T-cell (primary cell): Measurements from ENCODE around the gene GPR157. TPM values are rescaled to one million over a fixed set of nuclear protein-coding genes. Genes with fewer than 3 reads are reported as not detected.
"Not testable (repeated sequence)": the region's sequence is repeated elsewhere in the genome, so short reads cannot be mapped to it uniquely, and the experiment has no call there.

Source experiments
- ATAC-seq, 4 experiments: fragments of 200-7000 bp in 3 of 4; fragments of 150-1000 bp in 1 of 4; cut with Tn5 transposase; replicated peaks in 1 of 4; 1 replicate in 3 of 4; 2 replicates in 1 of 4; pipeline ENCODE4 v1.10.0; 2021; ENCODE audit warnings: moderate library complexity in 3 of 4, mild to moderate bottlenecking in 2 of 4, moderate number of reproducible peaks in 1 of 4
- CTCF ChIA-PET, 2 donors: fragments of 300-600 bp; sonication (Branson Sonifier 250); formaldehyde crosslinking; loops; one replicate each; lab custom pipeline; 2022; ENCODE audit warnings: antibody characterized with exemption in 2 of 2; lab: Charles Lee
- POLR2A ChIA-PET, 2 donors: fragments of 300-600 bp; sonication (Branson Sonifier 250); formaldehyde crosslinking; loops; one replicate each; lab custom pipeline; 2022; ENCODE audit warnings: antibody characterized with exemption in 2 of 2; lab: Charles Lee
- DNase-seq, 35 experiments: peaks; one replicate each; pipeline versions ENCODE4 v3.0.0 to v3.0.0-alpha.2; 2013 to 2023
- H3K27ac ChIP-seq: one replicate; pipeline ENCODE4 v1.5.1; 2013; ENCODE audit warnings: low read length
- H3K27me3 ChIP-seq, 2 experiments: replicated peaks in 1 of 2; 1 replicate in 1 of 2; 2 replicates in 1 of 2; pipeline versions ENCODE4 v1.6.1 to v1.7.0; 2013; ENCODE audit warnings: low read length in 1 of 2, mixed read lengths in 1 of 2; ENCODE audit not compliant: control insufficient read depth in 2 of 2, insufficient read depth in 2 of 2; ENCODE audit errors: extremely low read depth in 1 of 2
- H3K36me3 ChIP-seq, 2 donors: 1 replicate in 1 of 2; 2 replicates in 1 of 2; pipeline versions ENCODE4 v1.6.1 to v1.7.0; 2013; ENCODE audit warnings: low read length in 1 of 2; ENCODE audit not compliant: control insufficient read depth in 2 of 2, insufficient read depth in 1 of 2; ENCODE audit errors: extremely low read depth in 1 of 2
- H3K4me1 ChIP-seq, 2 experiments: 1 replicate in 1 of 2; 2 replicates in 1 of 2; pipeline versions ENCODE4 v1.6.1 to v1.7.0; 2013; ENCODE audit warnings: low read length in 2 of 2, mixed read lengths in 1 of 2; ENCODE audit not compliant: insufficient read depth in 2 of 2, control insufficient read depth in 1 of 2; ENCODE audit errors: extremely low read depth in 1 of 2
- H3K4me3 ChIP-seq, 2 donors: 1 replicate in 1 of 2; 2 replicates in 1 of 2; pipeline versions ENCODE4 v1.5.1 to v1.7.0; 2013; ENCODE audit warnings: mild to moderate bottlenecking in 2 of 2, low read length in 1 of 2, moderate library complexity in 1 of 2; ENCODE audit not compliant: control insufficient read depth in 1 of 2; ENCODE audit errors: extremely low read depth in 1 of 2
- H3K9me3 ChIP-seq: 2 replicates; pipeline ENCODE4 v1.7.0; 2013
- H3K27ac Mint-ChIP-seq, 2 donors: one replicate each; pipeline ENCODE4 v1.8.0; 2020 to 2021; ENCODE audit warnings: mild to moderate bottlenecking in 2 of 2, mixed read lengths in 2 of 2
- H3K27me3 Mint-ChIP-seq, 2 donors: one replicate each; pipeline ENCODE4 v1.8.0; 2021 to 2022; ENCODE audit warnings: mixed read lengths in 2 of 2
- H3K36me3 Mint-ChIP-seq: one replicate; pipeline ENCODE4 v1.8.0; 2021; ENCODE audit warnings: mixed read lengths
- H3K4me1 Mint-ChIP-seq, 3 donors: one replicate each; pipeline ENCODE4 v1.8.0; 2020 to 2022; ENCODE audit warnings: mixed read lengths in 3 of 3, mild to moderate bottlenecking in 1 of 3
- H3K4me3 Mint-ChIP-seq, 3 donors: one replicate each; pipeline ENCODE4 v1.8.0; 2020 to 2022; ENCODE audit warnings: mild to moderate bottlenecking in 3 of 3, mixed read lengths in 3 of 3, moderate library complexity in 3 of 3
- H3K9me3 Mint-ChIP-seq, 3 donors: one replicate each; pipeline ENCODE4 v1.8.0; 2020 to 2022; ENCODE audit warnings: mixed read lengths in 3 of 3
- WGBS: methylation state at CpG from one replicate; pipeline ENCODE4 v1.1.5; 2013; ENCODE audit warnings: missing lambda C conversion rate; ENCODE audit not compliant: insufficient coverage; 5-methylcytosine and 5-hydroxymethylcytosine counted together
- total RNA-seq, 35 experiments: library from RNA in 6 of 35; stranded (reverse) in 6 of 35; fragments of 120-200 nt in 1 of 35; gene quantifications; one replicate each; pipeline versions ENCODE4 v1.2.1 to v1.2.4 and lab custom pipeline; 2013 to 2026

The GPR157 gene
- total RNA-seq, 5 donors from 2014 or later (not counting 1 experiment from before 2014, with no cell fraction given), result 7.1 to 10.7 (median 8.9) TPM

- ChIA-PET POLR2A (no interaction called here), CTCF (interaction anchor here in 1 of 2 donors (0.6 kb wide), 1 partner anchor 10 kb away, joined by 4 read pairs; no protein-coding TSS in a partner anchor)
- no CpG with 5 or more reads among the region's 1 CpG for WGBS
- Histone ChIP-seq H3K9me3 (no peaks in the 10 kb centered on the region), H3K4me1 (no peaks in the 10 kb centered on the region), H3K27me3 (peaks cover 0 to 9% of the 10 kb centered on the region in 2 experiments), H3K27ac (no peak overlapping the region), H3K36me3 (no peaks in the 10 kb centered on the region), H3K4me3 (no peak overlapping the region)
- Mint-ChIP-seq H3K27ac (no peak overlapping the region), H3K4me3 (no peak overlapping the region), H3K4me1 (no peaks in the 10 kb centered on the region), H3K27me3 (no peaks in the 10 kb centered on the region), H3K9me3 (no peaks in the 10 kb centered on the region), H3K36me3 (no peaks in the 10 kb centered on the region)
- DNase-seq, result no peak
- ATAC-seq, result no peak
These were observed 27.0 kb upstream of the GPR157 start for GRCh38 chr1:9155879-9156278.

GRCh38 chr1:9155405-9155804, 26.5 kb upstream of the GPR157 start:
- H3K27me3 Mint-ChIP-seq, H3K27ac Mint-ChIP-seq, H3K4me1 ChIP-seq, POLR2A ChIA-PET, H3K4me3 Mint-ChIP-seq, H3K36me3 Mint-ChIP-seq, H3K4me1 Mint-ChIP-seq, H3K9me3 Mint-ChIP-seq, H3K27ac ChIP-seq, H3K4me3 ChIP-seq, H3K9me3 ChIP-seq, H3K27me3 ChIP-seq, H3K36me3 ChIP-seq, DNase-seq, ATAC-seq, CTCF ChIA-PET: not testable (repeated sequence)

GRCh38 chr1:9153152-9153551, 24.2 kb upstream of the GPR157 start:
- Mint-ChIP-seq H3K9me3 (no peaks in the 10 kb centered on the region), H3K36me3 (no peaks in the 10 kb centered on the region), H3K27ac (no peak overlapping the region), H3K27me3 (no peaks in the 10 kb centered on the region), H3K4me1 (no peaks in the 10 kb centered on the region), H3K4me3 (no peak overlapping the region)
- Histone ChIP-seq H3K4me1 (no peaks in the 10 kb centered on the region), H3K27ac (no peak overlapping the region), H3K27me3 (no peaks in the 10 kb centered on the region), H3K4me3 (no peak overlapping the region), H3K36me3 (no peaks in the 10 kb centered on the region), H3K9me3 (no peaks in the 10 kb centered on the region)
- no peak for DNase-seq
- WGBS, result 100% methylated on average over 1 of the region's 4 CpGs
- POLR2A ChIA-PET, result no interaction called here
- CTCF ChIA-PET, result no interaction called here
- ATAC-seq, result no peak

- Histone ChIP-seq H3K9me3 (no peaks in the 10 kb centered on the region), H3K27ac (no peak overlapping the region), H3K4me1 (no peaks in the 10 kb centered on the region), H3K27me3 (no peaks in the 10 kb centered on the region), H3K4me3 (no peak overlapping the region), H3K36me3 (no peaks in the 10 kb centered on the region)
- WGBS, result 80% methylated on average over 10 of the region's 10 CpGs
- no peak for DNase-seq
- H3K9me3 Mint-ChIP-seq, result no peaks in the 10 kb centered on the region
- ATAC-seq, result no peak
- no peaks in the 10 kb centered on the region for H3K36me3 Mint-ChIP-seq
- H3K27ac Mint-ChIP-seq, result no peak overlapping the region
- ChIA-PET CTCF (no interaction called here), POLR2A (no interaction called here)
- no peaks in the 10 kb centered on the region for H3K27me3 Mint-ChIP-seq
- no peak overlapping the region for H3K4me3 Mint-ChIP-seq
- H3K4me1 Mint-ChIP-seq, result no peaks in the 10 kb centered on the region
These were observed 23.6 kb upstream of the GPR157 start for GRCh38 chr1:9152535-9152934.

- Histone ChIP-seq H3K27ac (no peak overlapping the region), H3K4me3 (no peak overlapping the region), H3K4me1 (no peaks in the 10 kb centered on the region), H3K27me3 (no peaks in the 10 kb centered on the region), H3K36me3 (no peaks in the 10 kb centered on the region), H3K9me3 (no peaks in the 10 kb centered on the region)
- DNase-seq (no peak), ATAC-seq (no peak)
- CTCF ChIA-PET, result no interaction called here
- Mint-ChIP-seq H3K27me3 (no peaks in the 10 kb centered on the region), H3K36me3 (no peaks in the 10 kb centered on the region), H3K9me3 (no peaks in the 10 kb centered on the region), H3K27ac (no peak overlapping the region), H3K4me3 (no peak overlapping the region), H3K4me1 (no peaks in the 10 kb centered on the region)
- POLR2A ChIA-PET, result no interaction called here
- 84% methylated on average over 10 of the region's 16 CpGs for WGBS
These were observed 22.5 kb upstream of the GPR157 start for GRCh38 chr1:9151328-9151860.

GRCh38 chr1:9150582-9151327, 21.9 kb upstream of the GPR157 start:
- Histone ChIP-seq H3K4me3 (no peak overlapping the region), H3K27ac (no peak overlapping the region), H3K36me3 (no peaks in the 10 kb centered on the region), H3K9me3 (no peaks in the 10 kb centered on the region), H3K27me3 (no peaks in the 10 kb centered on the region), H3K4me1 (no peaks in the 10 kb centered on the region)
- CTCF ChIA-PET, result no interaction called here
- Mint-ChIP-seq H3K27me3 (no peaks in the 10 kb centered on the region), H3K27ac (no peak overlapping the region), H3K9me3 (no peaks in the 10 kb centered on the region), H3K36me3 (no peaks in the 10 kb centered on the region), H3K4me3 (no peak overlapping the region), H3K4me1 (no peaks in the 10 kb centered on the region)
- no peak for DNase-seq
- 77% methylated on average over 8 of the region's 16 CpGs for WGBS
- ATAC-seq, result no peak
- POLR2A ChIA-PET, result no interaction called here
